Activated CD4-positive, CD25-positive, alpha-beta regulatory T cell treated with anti-CD3 and anti-CD28 coated beads, Interleukin-2, amount 50 U/mL, for 24 hours (primary cell): ENCODE results near the gene LCN10.
"Not testable (repeated sequence)": the region's sequence is repeated elsewhere in the genome, so short reads cannot be mapped to it uniquely, and the experiment has no call there.

Experiments
- ATAC-seq, 2 donors: fragments of 150-1000 bp; cut with Tn5 transposase; one replicate each; pipeline ENCODE4 v1.10.0; 2021; ENCODE audit warnings: mild to moderate bottlenecking in 1 of 2, moderate library complexity in 1 of 2

LCN10 gene

GRCh38 chr9:136742591-136743391, at the start of gene LCN10:
LCN10 (minus strand) TSS chr9:136742940; CDS start chr9:136742903, 37 bp downstream.
- no peak for ATAC-seq

GRCh38 chr9:136791516-136792276, 49.0 kb upstream of the LCN10 start:
- ATAC-seq = peak; percentile 11

GRCh38 chr9:136790640-136791515, 48.1 kb upstream of the LCN10 start, which contains the start of gene TMEM141:
TMEM141 (plus strand) TSS chr9:136791344; CDS start chr9:136791371, 27 bp downstream.
- peak; percentile 87 to 91 for ATAC-seq

GRCh38 chr9:136789523-136789937, 46.8 kb upstream of the LCN10 start:
- no peak for ATAC-seq

GRCh38 chr9:136788644-136789522, 46.1 kb upstream of the LCN10 start:
- not testable (repeated sequence) for ATAC-seq

- no peak for ATAC-seq
These were observed 45.1 kb upstream of the LCN10 start for GRCh38 chr9:136787690-136788400.

GRCh38 chr9:136786983-136787382, 44.2 kb upstream of the LCN10 start:
- not testable (repeated sequence) for ATAC-seq

- no peak for ATAC-seq
These were observed 43.7 kb upstream of the LCN10 start for GRCh38 chr9:136786451-136786850.

GRCh38 chr9:136785565-136786355, 43.0 kb upstream of the LCN10 start:
- not testable (repeated sequence) for ATAC-seq

GRCh38 chr9:136784997-136785361, 42.2 kb upstream of the LCN10 start:
- peak; percentile 61 to 93 for ATAC-seq

- no peak for ATAC-seq
These were observed 41.7 kb upstream of the LCN10 start for GRCh38 chr9:136784249-136784996.

GRCh38 chr9:136782452-136782851, 39.7 kb upstream of the LCN10 start:
- ATAC-seq = no peak

- ATAC-seq = no peak
These were observed 37.1 kb upstream of the LCN10 start for GRCh38 chr9:136779808-136780207.

GRCh38 chr9:136777359-136777758, 34.6 kb upstream of the LCN10 start:
- ATAC-seq = no peak

GRCh38 chr9:136776947-136777346, 34.2 kb upstream of the LCN10 start:
- ATAC-seq = no peak

- ATAC-seq = no peak
These were observed 32.5 kb upstream of the LCN10 start for GRCh38 chr9:136775191-136775590.

GRCh38 chr9:136774416-136775045, 31.8 kb upstream of the LCN10 start:
- no peak for ATAC-seq

GRCh38 chr9:136773386-136774044, 30.8 kb upstream of the LCN10 start:
- peak; percentile 32 to 59 for ATAC-seq
